ENCODE results near the gene GRIK2. TPM values are rescaled to one million over a fixed set of nuclear protein-coding genes. Genes with fewer than 3 reads are reported as not detected.

GRIK2 gene
- total RNA-seq, 4 donors from 2014 or later: 0.46 to 3.7 (median 1.8) TPM

GRCh38 chr6:101811108-101811507 lies 417.6 kb downstream of the GRIK2 start:
- no peak overlapping the region for H3K27ac ChIP-seq (replicated peaks in 1 of 4)
- TF ChIP-seq POLR2A (IDR thresholded peaks at IDR 0.05; ENCODE audit: low read depth): no peak
- no peak for TF ChIP-seq POLR2AphosphoS5 (IDR thresholded peaks at IDR 0.05)
- TF ChIP-seq CTCF (IDR thresholded peaks at IDR 0.05): no peak
- no peak for TF ChIP-seq EP300 (IDR thresholded peaks at IDR 0.05)
- no peaks in the 10 kb centered on the region for H3K36me3 ChIP-seq
- H3K27me3 ChIP-seq: no peaks in the 10 kb centered on the region
- no peak for DNase-seq (ENCODE audit: extremely low spot score)
- H3K4me1 ChIP-seq: no peaks in the 10 kb centered on the region
- intact Hi-C loops (cut with DNase I): no loop called here
- no peaks in the 10 kb centered on the region for H3K9me3 ChIP-seq
- H3K4me3 ChIP-seq: no peak overlapping the region

GRCh38 chr6:101816716-101817115 lies 423.2 kb downstream of the GRIK2 start:
- intact Hi-C loops (cut with DNase I): no loop called here
- TF ChIP-seq POLR2A (IDR thresholded peaks at IDR 0.05; ENCODE audit: low read depth) (no peak), POLR2AphosphoS5 (IDR thresholded peaks at IDR 0.05) (no peak), CTCF (IDR thresholded peaks at IDR 0.05) (no peak), EP300 (IDR thresholded peaks at IDR 0.05) (no peak)
- H3K4me3 ChIP-seq: no peak overlapping the region
- H3K9me3 ChIP-seq: no peaks in the 10 kb centered on the region
- WGBS: 90% methylated on average over 3 of the region's 3 CpGs
- H3K36me3 ChIP-seq: no peaks in the 10 kb centered on the region
- H3K27ac ChIP-seq (replicated peaks in 1 of 4): no peak overlapping the region
- DNase-seq (ENCODE audit: extremely low spot score): no peak
- no peaks in the 10 kb centered on the region for H3K4me1 ChIP-seq
- H3K27me3 ChIP-seq: no peaks in the 10 kb centered on the region

- H3K27ac ChIP-seq (replicated peaks in 1 of 4): no peak overlapping the region
- no peaks in the 10 kb centered on the region for H3K36me3 ChIP-seq
- TF ChIP-seq EP300 (IDR thresholded peaks at IDR 0.05) (no peak), POLR2A (IDR thresholded peaks at IDR 0.05; ENCODE audit: low read depth) (no peak), POLR2AphosphoS5 (IDR thresholded peaks at IDR 0.05) (no peak), CTCF (IDR thresholded peaks at IDR 0.05) (no peak)
- no peaks in the 10 kb centered on the region for H3K27me3 ChIP-seq
- H3K9me3 ChIP-seq: no peaks in the 10 kb centered on the region
- H3K4me3 ChIP-seq: no peak overlapping the region
- intact Hi-C loops (cut with DNase I): no loop called here
- 81% methylated on average over 6 of the region's 6 CpGs for WGBS
- H3K4me1 ChIP-seq: no peaks in the 10 kb centered on the region
- no peak for DNase-seq (ENCODE audit: extremely low spot score)
Measured at GRCh38 chr6:101818051-101818450, 424.5 kb downstream of the GRIK2 start.

- TF ChIP-seq EP300 (IDR thresholded peaks at IDR 0.05) (no peak), CTCF (IDR thresholded peaks at IDR 0.05) (no peak)
- Histone ChIP-seq H3K36me3 (no peaks in the 10 kb centered on the region), H3K27me3 (no peaks in the 10 kb centered on the region), H3K9me3 (peaks cover 0 to 11% (median 6%) of the 10 kb centered on the region in 4 donors), H3K4me3 (no peak overlapping the region), H3K27ac (replicated peaks in 1 of 4) (no peak overlapping the region), H3K4me1 (no peaks in the 10 kb centered on the region)
- intact Hi-C loops (cut with DNase I): no loop called here
- 82% methylated on average over 5 of the region's 5 CpGs for WGBS
- DNase-seq (ENCODE audit: extremely low spot score): no peak
Measured at GRCh38 chr6:101824551-101825345, 431.2 kb downstream of the GRIK2 start.

GRCh38 chr6:101826269-101826668 lies 432.8 kb downstream of the GRIK2 start:
- no peak for DNase-seq (ENCODE audit: extremely low spot score)
- no peaks in the 10 kb centered on the region for H3K27me3 ChIP-seq
- WGBS: 86% methylated on average over 2 of the region's 2 CpGs
- TF ChIP-seq POLR2AphosphoS5 (IDR thresholded peaks at IDR 0.05): no peak
- no peak for TF ChIP-seq CTCF (IDR thresholded peaks at IDR 0.05)
- no peak for TF ChIP-seq EP300 (IDR thresholded peaks at IDR 0.05)
- TF ChIP-seq POLR2A (IDR thresholded peaks at IDR 0.05; ENCODE audit: low read depth): no peak
- no peak overlapping the region for H3K4me3 ChIP-seq
- no peaks in the 10 kb centered on the region for H3K36me3 ChIP-seq
- intact Hi-C loops (cut with DNase I): no loop called here
- no peaks in the 10 kb centered on the region for H3K4me1 ChIP-seq
- H3K27ac ChIP-seq (replicated peaks in 1 of 4): no peak overlapping the region
- H3K9me3 ChIP-seq: peaks cover 0 to 15% (median 6%) of the 10 kb centered on the region in 4 donors

All from esophagus muscularis mucosa (tissue), 4 donors.